Measurements from ENCODE around the gene UTP20.

DNA sequence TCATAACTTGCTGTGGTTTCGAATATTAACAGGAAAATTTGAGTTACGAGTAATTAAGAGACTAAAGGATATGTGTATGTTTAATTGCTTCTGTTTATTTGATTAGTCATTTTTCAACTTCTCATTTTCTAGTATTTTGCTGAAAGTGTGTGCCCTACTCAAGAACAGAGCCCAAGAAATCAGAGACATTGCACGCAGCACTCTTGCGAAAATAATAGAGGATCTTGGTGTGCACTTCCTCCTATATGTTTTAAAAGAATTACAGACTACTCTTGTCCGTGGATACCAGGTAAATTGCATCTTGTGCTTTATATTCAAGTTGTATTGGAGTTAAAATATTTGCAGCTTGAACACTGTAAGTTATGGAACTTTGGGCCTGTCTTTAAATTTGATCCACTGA lies 76.9 kb downstream of the UTP20 start:
- TF ChIP-seq, protein P1, sequence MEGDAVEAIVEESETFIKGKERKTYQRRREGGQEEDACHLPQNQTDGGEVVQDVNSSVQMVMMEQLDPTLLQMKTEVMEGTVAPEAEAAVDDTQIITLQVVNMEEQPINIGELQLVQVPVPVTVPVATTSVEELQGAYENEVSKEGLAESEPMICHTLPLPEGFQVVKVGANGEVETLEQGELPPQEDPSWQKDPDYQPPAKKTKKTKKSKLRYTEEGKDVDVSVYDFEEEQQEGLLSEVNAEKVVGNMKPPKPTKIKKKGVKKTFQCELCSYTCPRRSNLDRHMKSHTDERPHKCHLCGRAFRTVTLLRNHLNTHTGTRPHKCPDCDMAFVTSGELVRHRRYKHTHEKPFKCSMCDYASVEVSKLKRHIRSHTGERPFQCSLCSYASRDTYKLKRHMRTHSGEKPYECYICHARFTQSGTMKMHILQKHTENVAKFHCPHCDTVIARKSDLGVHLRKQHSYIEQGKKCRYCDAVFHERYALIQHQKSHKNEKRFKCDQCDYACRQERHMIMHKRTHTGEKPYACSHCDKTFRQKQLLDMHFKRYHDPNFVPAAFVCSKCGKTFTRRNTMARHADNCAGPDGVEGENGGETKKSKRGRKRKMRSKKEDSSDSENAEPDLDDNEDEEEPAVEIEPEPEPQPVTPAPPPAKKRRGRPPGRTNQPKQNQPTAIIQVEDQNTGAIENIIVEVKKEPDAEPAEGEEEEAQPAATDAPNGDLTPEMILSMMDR (conservative IDR thresholded peaks at IDR 0.05 in 1 of 2, IDR thresholded peaks at IDR 0.05 in 1 of 2; ENCODE audit: extremely low read depth in 1 of 2, insufficient read depth in 1 of 2, low read depth in 1 of 2, low read length in 2 of 2): no peak
- TF ChIP-seq EZH2 (IDR thresholded peaks at IDR 0.05; ENCODE audit: borderline replicate concordance, low read length): no peak

Data from mammary epithelial cell (primary cell).